VCaP (cell line): ENCODE results near the gene ALG12.

ENCODE experiments used
- H3K27ac ChIP-seq: fragments of 450-650 bp; 2 replicates; pipeline ENCODE4 v1.5.1; 2017
- TF ChIP-seq, protein P1 (sequence below): fragments of 450-650 bp; conservative IDR thresholded peaks from 2 replicates; pipeline ENCODE4 v1.5.1; 2017; ENCODE audit warnings: mild to moderate bottlenecking, moderate library complexity

Gene ALG12

DNA sequence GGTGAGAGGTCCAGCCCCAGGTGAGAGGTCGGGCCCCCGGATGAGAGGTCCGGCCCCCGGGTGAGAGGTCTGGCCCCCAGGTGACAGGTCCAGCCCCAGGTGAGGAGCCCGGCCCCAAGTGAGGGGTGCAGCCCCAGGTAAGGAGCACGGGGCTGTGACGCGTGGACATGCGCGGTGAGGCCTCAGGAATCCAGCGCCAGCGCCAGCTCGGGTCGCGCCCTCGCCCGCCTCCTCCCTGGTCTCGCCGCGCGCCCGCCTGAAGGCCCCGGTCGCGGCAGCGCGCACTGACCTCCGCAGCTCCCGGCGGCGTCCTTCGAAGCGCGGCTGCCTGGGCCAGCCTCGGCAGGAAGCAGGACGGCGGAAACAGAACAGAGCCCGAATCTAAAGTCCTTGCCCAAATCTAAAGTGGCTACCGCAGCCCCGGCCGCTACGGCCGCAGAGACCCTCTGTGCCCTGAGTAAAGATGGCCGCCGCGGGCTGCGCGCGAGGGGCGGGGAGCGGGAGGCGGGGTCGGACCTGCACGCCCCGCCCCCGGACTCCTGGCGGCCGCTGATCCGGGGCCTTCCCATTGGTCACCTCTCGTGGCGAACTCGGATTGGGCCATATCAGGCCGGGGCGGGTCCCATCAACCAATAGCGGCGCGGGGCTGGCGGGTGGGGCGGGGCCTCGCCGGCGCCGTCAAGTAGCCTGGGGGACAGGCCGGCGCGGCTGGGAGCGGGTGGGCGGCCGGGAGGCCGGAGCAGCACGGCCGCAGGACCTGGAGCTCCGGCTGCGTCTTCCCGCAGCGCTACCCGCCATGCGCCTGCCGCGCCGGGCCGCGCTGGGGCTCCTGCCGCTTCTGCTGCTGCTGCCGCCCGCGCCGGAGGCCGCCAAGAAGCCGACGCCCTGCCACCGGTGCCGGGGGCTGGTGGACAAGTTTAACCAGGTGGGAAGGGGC, at the start of gene ALG12, which contains the start of gene CRELD2:
TSS of gene ALG12 (minus strand) at position 465 of the 937 bp plus-strand sequence. CDS start 4,673 bp downstream, outside the sequence.
TSS of gene CRELD2 (plus strand) at position 661 of the 937 bp plus-strand sequence. CDS start at position 797, 136 bp downstream.
- H3K27ac ChIP-seq: peak within 1 kb of the TSS; percentile 85
- TF ChIP-seq, protein P1, sequence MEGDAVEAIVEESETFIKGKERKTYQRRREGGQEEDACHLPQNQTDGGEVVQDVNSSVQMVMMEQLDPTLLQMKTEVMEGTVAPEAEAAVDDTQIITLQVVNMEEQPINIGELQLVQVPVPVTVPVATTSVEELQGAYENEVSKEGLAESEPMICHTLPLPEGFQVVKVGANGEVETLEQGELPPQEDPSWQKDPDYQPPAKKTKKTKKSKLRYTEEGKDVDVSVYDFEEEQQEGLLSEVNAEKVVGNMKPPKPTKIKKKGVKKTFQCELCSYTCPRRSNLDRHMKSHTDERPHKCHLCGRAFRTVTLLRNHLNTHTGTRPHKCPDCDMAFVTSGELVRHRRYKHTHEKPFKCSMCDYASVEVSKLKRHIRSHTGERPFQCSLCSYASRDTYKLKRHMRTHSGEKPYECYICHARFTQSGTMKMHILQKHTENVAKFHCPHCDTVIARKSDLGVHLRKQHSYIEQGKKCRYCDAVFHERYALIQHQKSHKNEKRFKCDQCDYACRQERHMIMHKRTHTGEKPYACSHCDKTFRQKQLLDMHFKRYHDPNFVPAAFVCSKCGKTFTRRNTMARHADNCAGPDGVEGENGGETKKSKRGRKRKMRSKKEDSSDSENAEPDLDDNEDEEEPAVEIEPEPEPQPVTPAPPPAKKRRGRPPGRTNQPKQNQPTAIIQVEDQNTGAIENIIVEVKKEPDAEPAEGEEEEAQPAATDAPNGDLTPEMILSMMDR: no peak

DNA sequence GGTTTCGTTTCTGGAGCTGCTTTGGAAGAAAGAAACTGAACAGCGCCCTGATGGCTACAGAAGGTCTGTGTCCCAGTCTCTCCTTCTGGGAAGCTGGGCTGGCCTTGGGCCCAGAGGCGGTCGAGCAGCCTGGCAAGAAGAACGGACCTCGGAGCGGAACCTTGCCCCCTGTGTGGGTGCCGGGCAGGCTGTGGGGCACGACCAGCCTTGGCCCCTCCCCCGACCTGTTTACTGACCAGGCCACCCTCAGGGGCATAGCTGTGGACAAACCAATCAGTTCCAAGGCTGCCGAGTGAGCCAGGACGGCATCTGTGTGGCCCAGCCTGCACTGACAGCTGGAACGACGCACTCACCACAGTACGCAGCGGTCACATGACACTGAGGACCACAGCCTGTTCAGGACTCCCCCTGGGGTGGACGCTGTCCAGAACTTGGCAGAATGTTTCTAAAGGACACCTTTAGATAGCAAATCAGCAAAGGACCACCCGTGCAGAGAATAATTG, 49.5 kb upstream of the ALG12 start:
- TF ChIP-seq, protein P1: no peak
- no peak overlapping the region for H3K27ac ChIP-seq

DNA sequence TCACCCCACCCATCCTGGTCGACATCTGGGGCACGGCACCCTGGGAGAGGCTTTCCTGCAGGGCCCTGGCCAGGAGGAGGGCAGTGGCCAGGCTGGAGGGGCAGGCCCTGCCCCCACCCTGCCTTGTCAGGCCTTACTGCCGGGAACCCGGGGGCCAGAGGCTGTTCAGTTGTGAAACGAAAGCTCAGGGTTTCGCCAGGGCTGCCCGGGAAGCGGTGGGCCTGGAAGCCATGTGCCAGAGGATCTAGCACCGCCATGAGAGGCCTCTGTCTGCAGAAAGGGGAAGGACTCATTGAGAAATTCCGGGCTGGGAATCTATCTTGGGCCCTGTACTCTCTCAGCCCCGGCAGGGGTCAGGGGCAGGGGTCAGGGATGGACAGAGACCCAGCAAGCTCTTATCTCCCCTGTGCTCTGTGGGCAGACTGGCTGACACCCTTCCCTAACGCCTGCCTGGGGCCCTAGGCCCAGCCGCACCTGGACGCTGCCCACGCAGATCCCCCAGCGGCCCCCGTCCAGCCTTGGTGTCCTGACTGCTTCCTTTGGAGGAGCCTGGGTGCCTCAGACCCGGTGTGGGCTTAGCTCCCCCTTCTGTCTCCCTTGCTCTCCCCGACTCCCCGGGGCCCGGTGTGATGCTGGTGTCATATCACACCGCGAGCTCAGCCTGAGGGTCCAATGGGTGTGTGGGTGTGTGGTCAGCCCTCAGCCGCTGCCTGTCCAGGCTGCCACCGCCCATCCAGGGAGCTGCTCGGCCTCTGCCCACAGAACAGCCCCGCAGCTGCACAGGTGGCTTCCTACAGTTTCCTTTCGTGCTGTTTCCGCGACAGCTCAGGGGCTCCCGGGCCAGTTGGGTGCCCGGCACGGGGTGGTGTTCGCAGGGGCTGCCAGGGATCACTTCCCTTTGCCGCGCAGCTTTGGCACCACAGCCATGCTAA, 48.8 kb upstream of the ALG12 start:
- TF ChIP-seq, protein P1: no peak
- H3K27ac ChIP-seq: no peak overlapping the region

DNA sequence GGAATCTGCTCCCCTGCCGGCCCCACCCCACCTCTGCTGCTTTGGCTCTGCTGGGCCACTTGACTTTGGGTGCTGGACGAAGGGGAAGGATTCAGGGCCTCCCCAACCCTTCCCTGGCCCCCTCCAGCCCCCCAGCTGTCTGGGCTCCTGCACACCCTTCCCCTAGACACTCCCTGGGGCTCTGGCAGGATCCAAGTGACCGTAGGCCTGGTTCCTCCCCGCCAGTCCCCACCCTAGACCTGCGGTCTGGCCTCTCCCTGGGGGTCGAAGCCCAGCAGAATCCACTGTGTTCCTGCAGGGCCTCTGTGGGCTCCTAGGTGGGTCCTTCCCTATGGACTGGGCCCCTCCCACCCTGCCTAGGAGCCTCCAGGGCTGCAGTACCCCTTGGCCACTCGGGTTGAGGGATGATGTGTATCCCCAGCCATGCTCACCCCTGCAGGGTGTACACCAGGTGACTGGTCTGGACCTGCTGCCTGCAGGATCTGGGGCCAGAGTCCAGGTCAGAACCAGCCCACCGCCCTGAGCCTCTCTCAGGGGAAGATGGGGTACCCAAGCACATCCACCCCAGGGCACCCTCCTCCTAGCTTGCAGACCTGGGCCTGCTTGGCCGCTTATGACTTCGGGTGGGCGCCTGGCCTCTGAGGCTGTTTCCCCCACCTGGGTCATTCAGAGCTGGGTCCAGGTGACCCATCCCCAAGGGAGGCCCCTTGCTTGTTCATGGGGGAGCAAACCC, 48.0 kb upstream of the ALG12 start:
- no peak overlapping the region for H3K27ac ChIP-seq
- TF ChIP-seq, protein P1: no peak

DNA sequence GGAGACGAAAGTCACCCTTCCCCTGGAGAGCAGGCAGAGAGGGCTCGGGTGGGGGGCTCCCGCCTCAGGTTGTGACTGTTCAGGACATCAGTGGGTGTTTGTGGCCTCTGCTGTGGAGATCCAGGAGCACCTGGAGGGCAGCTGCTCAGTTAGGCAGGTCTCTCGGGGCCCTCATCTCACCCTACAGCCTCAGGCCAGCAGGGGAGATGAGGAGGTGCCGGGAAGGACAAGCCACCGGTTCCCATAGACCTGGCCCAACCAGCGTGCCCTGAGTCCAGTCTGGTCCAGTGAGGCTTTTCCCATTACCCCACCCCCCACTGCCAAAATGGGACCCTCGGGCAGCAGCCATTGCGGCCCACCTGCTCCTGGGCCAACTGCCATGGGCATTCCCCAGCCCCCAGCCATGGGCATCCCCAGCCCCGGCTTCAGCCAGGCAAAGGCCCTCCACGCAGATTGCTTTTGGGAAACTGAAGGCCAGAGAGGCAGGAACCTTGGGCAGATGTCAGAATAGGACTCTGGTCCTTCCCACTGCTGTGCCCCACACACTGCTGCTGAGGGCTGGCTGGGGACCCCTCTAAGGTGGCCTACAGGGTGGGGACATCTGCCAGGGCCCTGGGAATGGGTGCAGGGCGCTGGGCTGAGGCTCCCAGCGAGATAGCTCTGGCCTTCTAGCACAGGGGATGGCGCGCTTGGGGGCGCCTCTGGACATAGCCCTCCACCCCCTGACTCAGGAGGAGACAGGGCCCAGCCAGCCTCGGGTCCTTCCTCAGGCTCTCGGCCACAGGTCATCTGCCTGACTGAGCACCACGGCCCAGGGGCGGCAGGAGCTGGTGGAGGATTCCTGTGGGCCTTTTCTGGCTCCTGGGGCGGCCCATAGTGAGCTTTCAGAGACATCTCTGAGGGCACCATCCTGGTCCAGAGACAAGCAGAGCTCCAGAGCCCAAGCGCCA, 47.1 kb upstream of the ALG12 start:
- no peak overlapping the region for H3K27ac ChIP-seq
- TF ChIP-seq, protein P1: no peak
